Measurements from ENCODE around the gene ZNF789. TPM values are rescaled to one million over a fixed set of nuclear protein-coding genes. Genes with fewer than 3 reads are reported as not detected.

The ZNF789 gene
- total RNA-seq, 2 donors from 2014 or later = 13.7 to 16.5 TPM

DNA sequence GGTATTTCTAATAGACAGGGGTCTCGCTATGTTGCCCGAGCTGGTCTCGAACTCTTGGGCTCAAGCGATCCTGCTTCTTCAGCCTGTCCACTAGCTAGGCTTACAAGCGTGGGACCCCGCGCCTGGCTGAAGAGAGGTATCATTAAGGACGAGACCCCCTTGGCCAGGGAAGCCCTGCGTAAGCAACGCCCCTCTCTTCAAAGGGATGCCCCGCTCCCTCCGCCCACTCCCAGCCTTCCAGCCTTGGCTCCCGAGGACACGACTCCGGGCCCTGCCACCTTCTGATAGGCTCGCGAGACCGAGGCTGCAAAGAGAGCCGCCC, 31.6 kb downstream of the ZNF789 start:
- no peak overlapping the region for H3K27ac ChIP-seq (ENCODE audit: low read depth, low read length)
- WGBS, 2 experiments (ENCODE audit: insufficient coverage in 1 of 2, insufficient read length in 1 of 2) = 15 to 83% methylated on average over 4 to 19 of the region's 19 CpGs

DNA sequence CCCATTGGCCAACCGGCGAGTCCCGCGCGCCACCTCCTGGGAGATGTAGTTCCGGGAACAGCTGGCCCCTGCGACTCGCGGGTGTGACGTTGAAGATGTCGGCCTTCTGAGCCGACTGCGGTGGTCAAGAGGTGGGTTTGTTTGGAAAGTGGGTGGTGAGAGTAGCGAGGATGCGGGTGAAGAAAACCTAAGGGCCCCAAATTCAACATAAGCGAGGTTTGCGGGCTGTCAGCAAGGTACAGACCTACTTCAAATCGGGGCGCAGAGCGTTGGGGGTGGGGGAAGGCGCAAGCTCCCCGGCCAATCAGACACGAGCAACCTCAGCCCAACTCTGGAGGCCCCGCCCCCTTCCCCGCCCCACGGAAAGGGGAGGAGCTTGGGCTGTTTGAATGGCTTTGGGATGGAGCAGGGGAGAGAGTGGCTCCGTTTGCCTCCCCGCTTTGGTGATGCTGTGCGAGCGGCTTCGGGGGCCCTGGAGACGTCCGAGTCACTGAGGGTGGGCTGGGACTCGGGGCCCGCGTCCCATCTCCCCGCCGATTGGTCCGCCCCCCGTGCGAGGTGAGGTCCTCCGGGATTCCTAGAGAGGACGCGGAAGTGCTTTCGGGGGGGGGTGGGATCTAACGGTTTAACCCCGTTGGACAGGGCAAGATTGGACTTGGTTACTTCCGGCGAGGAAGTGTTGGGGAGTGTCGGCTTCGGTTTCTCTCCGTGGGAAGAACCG, 32.1 kb downstream of the ZNF789 start, which contains the start of gene ZKSCAN5:
TSS of gene ZKSCAN5 (plus strand) at position 60 of the 721 bp plus-strand sequence. CDS start 1,383 bp downstream, outside the sequence.
- WGBS, 2 experiments (ENCODE audit: insufficient coverage in 1 of 2, insufficient read length in 1 of 2) = 0% methylated on average over 7 to 53 of the region's 53 CpGs
- Mint-ChIP-seq H3K27me3 (ENCODE audit: insufficient read depth) (no peaks in the 10 kb centered on the region), H3K27ac (peak within 1 kb of the TSS; percentile 97), H3K36me3 (ENCODE audit: low read depth) (peaks cover 19% of the 10 kb centered on the region), H3K9me3 (no peaks in the 10 kb centered on the region), H3K4me3 (peak within 1 kb of the TSS; percentile 83), H3K4me1 (peaks cover 13% of the 10 kb centered on the region)
- DNase-seq = peak; percentile 99
- Histone ChIP-seq H3K9ac (ENCODE audit: extremely low read depth, low read length, poor library complexity, severe bottlenecking) (peak within 1 kb of the TSS; percentile 51), H3K4me1 (ENCODE audit: control insufficient read depth, insufficient read depth, low read length) (no peaks in the 10 kb centered on the region), H3K27ac (ENCODE audit: low read depth, low read length) (peak within 1 kb of the TSS; percentile 85), H3K36me3 (ENCODE audit: control insufficient read depth, insufficient read depth, low read length) (peaks cover 6% of the 10 kb centered on the region), H3K4me3 (ENCODE audit: low read length) (peak within 1 kb of the TSS; percentile 91), H3K27me3 (ENCODE audit: control insufficient read depth, insufficient read depth, low read length, poor library complexity, severe bottlenecking) (no peaks in the 10 kb centered on the region), H3K9me3 (ENCODE audit: control insufficient read depth, low read length) (no peaks in the 10 kb centered on the region)
- TF ChIP-seq, protein P1, sequence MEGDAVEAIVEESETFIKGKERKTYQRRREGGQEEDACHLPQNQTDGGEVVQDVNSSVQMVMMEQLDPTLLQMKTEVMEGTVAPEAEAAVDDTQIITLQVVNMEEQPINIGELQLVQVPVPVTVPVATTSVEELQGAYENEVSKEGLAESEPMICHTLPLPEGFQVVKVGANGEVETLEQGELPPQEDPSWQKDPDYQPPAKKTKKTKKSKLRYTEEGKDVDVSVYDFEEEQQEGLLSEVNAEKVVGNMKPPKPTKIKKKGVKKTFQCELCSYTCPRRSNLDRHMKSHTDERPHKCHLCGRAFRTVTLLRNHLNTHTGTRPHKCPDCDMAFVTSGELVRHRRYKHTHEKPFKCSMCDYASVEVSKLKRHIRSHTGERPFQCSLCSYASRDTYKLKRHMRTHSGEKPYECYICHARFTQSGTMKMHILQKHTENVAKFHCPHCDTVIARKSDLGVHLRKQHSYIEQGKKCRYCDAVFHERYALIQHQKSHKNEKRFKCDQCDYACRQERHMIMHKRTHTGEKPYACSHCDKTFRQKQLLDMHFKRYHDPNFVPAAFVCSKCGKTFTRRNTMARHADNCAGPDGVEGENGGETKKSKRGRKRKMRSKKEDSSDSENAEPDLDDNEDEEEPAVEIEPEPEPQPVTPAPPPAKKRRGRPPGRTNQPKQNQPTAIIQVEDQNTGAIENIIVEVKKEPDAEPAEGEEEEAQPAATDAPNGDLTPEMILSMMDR (conservative IDR thresholded peaks at IDR 0.05) = no peak

More for the DNA sequence above, 31.6 kb downstream of the ZNF789 start:
- peak overlapping the region; percentile 83 for H3K4me3 Mint-ChIP-seq
- no peaks in the 10 kb centered on the region for H3K4me1 ChIP-seq (ENCODE audit: control insufficient read depth, insufficient read depth, low read length)
- TF ChIP-seq, protein P1 (conservative IDR thresholded peaks at IDR 0.05) = no peak
- peaks cover 4% of the 10 kb centered on the region for H3K36me3 ChIP-seq (ENCODE audit: control insufficient read depth, insufficient read depth, low read length)
- H3K27ac Mint-ChIP-seq = peak overlapping the region; percentile 97
- H3K9me3 ChIP-seq (ENCODE audit: control insufficient read depth, low read length) = no peaks in the 10 kb centered on the region
- peaks cover 16% of the 10 kb centered on the region for H3K4me1 Mint-ChIP-seq
- peaks cover 17% of the 10 kb centered on the region for H3K36me3 Mint-ChIP-seq (ENCODE audit: low read depth)
- H3K9me3 Mint-ChIP-seq = no peaks in the 10 kb centered on the region
- H3K27me3 ChIP-seq (ENCODE audit: control insufficient read depth, insufficient read depth, low read length, poor library complexity, severe bottlenecking) = no peaks in the 10 kb centered on the region
- DNase-seq = peak; percentile 100
- H3K9ac ChIP-seq (ENCODE audit: extremely low read depth, low read length, poor library complexity, severe bottlenecking) = no peak overlapping the region
- H3K27me3 Mint-ChIP-seq (ENCODE audit: insufficient read depth) = no peaks in the 10 kb centered on the region
- peak overlapping the region; percentile 91 for H3K4me3 ChIP-seq (ENCODE audit: low read length)

DNA sequence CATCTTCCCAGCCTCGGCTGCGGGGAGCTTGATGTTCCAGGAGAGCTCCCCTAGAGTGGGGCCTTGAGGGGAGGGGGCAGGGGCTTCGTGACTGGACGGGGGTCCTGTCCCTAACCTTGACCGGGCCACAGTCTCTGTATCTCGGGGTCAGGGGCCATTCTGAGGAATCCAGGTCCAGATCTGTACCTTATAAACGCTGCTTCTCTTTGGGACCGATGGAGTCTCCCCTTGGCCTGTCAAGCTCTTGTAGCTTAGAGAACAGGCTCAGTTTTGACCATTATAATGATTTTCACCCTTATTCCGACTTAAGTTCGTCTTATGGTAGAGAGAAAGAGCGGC, 32.6 kb downstream of the ZNF789 start:
- H3K36me3 Mint-ChIP-seq (ENCODE audit: low read depth) = peaks cover 20% of the 10 kb centered on the region
- peak overlapping the region; percentile 64 for H3K27ac Mint-ChIP-seq
- Histone ChIP-seq H3K27me3 (ENCODE audit: control insufficient read depth, insufficient read depth, low read length, poor library complexity, severe bottlenecking) (no peaks in the 10 kb centered on the region), H3K4me1 (ENCODE audit: control insufficient read depth, insufficient read depth, low read length) (no peaks in the 10 kb centered on the region), H3K4me3 (ENCODE audit: low read length) (peak overlapping the region; percentile 91), H3K9me3 (ENCODE audit: control insufficient read depth, low read length) (no peaks in the 10 kb centered on the region), H3K9ac (ENCODE audit: extremely low read depth, low read length, poor library complexity, severe bottlenecking) (peak overlapping the region; percentile 51), H3K27ac (ENCODE audit: low read depth, low read length) (no peak overlapping the region), H3K36me3 (ENCODE audit: control insufficient read depth, insufficient read depth, low read length) (peaks cover 8% of the 10 kb centered on the region)
- no peaks in the 10 kb centered on the region for H3K9me3 Mint-ChIP-seq
- H3K4me3 Mint-ChIP-seq = peak overlapping the region; percentile 83
- TF ChIP-seq, protein P1 (conservative IDR thresholded peaks at IDR 0.05) = no peak
- no peak for DNase-seq
- peaks cover 13% of the 10 kb centered on the region for H3K4me1 Mint-ChIP-seq
- 2 to 3% methylated on average over 5 to 11 of the region's 11 CpGs for WGBS, 2 experiments (ENCODE audit: insufficient coverage in 1 of 2, insufficient read length in 1 of 2)
- no peaks in the 10 kb centered on the region for H3K27me3 Mint-ChIP-seq (ENCODE audit: insufficient read depth)

All from endodermal cell (in vitro differentiated cells).